Kidney glomerular epithelial cell (primary cell): ENCODE measurements around the gene SPINT2.
"Not testable (repeated sequence)": the region's sequence is repeated elsewhere in the genome, so short reads cannot be mapped to it uniquely, and the experiment has no call there.

Source experiments
- DNase-seq: peaks from one replicate; lab custom pipeline; 2025; lab: John Stamatoyannopoulos, UW

Gene SPINT2

GRCh38 chr19:38264486-38265212 is at the start of gene SPINT2:
Gene SPINT2 (plus strand): TSS chr19:38264573. CDS start chr19:38264893, 320 bp downstream.
- DNase-seq, result no peak

DNA sequence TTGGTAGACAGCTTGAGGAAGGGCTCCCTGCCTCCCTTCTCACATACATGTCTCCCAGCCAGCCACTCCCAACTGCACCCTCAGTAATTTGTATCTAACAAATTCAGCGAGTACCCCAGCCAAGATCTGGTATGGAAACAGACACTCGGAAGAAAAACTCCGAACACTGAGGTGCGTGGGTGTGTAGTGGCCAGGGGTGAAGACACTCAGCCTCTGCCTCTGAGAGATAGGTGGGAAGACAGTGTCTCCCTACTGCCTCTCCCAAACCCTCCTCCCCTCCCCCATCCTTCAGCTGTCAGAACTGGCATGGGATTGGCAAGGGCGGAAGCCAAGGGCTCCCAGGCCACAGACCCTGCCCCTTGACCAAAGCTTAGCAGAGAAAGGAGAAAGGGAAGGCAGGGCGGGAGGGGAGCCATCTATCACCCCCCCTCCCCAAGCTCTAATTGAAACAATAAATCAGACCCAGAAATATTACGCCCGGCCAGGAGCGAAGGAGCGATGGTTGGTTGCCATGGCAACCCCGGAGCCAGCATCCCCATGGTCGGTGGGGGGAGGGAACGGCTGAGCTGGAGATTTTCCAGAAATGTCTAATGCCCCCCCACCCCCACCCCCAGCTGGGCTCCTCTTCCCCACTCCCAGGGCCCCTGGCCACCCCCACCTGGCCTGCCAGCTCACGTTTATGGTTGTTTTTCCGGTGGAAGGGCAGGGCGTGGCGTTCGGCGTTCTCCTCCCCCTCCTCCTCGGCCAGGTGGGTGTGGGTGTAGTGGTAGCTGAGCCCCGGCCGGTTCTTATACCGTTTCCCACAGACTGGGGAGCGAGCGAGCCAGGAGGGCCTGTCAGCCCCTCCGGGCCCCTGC is 47.4 kb upstream of the SPINT2 start:
- no peak for DNase-seq

DNA sequence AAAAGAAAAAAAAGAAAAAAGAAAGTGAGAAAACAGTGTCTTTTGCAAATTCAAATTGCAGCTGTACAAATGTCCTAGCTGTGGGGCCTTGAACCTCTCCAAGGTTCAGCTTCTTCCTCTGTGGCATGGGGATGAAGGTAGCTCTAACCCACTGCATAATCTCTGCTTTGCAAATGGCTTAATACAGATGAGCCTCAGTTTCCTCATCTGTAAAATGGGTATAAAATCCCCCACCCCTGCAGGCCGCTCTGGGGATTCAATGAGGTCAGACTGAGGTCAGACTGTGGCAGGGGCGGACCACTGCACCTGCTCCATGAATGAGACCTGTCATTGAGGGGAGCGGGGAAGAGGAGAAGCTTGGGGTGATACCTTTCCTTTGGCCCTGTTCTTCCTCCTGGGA is 46.2 kb upstream of the SPINT2 start:
- DNase-seq, result no peak

DNA sequence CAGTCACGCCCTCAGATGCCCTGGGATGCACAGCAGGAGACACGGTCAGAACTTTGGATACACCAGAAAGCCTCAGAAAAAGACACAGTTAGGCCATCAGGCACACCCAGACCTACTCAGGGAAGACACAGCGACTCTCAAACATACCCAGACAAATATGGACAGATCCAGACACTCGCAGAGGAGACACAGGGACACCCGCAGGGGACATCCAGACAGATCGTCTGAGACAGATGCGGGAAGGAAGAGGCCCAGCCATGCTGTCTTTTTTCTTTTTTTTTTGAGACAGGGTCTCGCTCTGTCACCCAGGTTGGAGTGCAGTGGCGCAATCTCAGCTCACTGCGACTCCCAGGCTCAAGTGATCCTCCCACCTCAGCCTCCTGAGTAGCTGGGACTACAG is 45.2 kb upstream of the SPINT2 start:
- DNase-seq, result no peak

GRCh38 chr19:38221421-38221820 is 43.0 kb upstream of the SPINT2 start:
- no peak for DNase-seq

- no peak for DNase-seq
Measured at GRCh38 chr19:38221919-38222830, 42.2 kb upstream of the SPINT2 start.

GRCh38 chr19:38223119-38223523 is 41.3 kb upstream of the SPINT2 start:
- no peak for DNase-seq

DNA sequence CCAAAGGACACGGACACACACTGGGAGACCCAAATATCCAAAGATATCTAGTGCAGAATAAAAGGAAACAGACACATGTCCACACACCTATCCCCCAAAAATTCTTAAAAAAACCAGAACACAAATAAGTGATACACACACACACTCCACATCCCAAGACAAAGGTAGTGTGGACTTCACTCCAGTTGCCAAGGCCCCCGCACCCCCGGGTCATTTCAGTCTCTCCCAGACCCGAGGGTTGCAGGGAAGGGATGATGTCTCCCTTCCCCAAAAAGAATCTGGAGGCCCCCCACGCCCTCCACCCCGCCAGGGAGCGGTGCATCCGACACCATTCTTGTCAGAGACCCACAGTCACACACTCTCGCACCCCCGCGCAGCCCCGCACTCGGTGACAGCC is 40.8 kb upstream of the SPINT2 start:
- no peak for DNase-seq

DNA sequence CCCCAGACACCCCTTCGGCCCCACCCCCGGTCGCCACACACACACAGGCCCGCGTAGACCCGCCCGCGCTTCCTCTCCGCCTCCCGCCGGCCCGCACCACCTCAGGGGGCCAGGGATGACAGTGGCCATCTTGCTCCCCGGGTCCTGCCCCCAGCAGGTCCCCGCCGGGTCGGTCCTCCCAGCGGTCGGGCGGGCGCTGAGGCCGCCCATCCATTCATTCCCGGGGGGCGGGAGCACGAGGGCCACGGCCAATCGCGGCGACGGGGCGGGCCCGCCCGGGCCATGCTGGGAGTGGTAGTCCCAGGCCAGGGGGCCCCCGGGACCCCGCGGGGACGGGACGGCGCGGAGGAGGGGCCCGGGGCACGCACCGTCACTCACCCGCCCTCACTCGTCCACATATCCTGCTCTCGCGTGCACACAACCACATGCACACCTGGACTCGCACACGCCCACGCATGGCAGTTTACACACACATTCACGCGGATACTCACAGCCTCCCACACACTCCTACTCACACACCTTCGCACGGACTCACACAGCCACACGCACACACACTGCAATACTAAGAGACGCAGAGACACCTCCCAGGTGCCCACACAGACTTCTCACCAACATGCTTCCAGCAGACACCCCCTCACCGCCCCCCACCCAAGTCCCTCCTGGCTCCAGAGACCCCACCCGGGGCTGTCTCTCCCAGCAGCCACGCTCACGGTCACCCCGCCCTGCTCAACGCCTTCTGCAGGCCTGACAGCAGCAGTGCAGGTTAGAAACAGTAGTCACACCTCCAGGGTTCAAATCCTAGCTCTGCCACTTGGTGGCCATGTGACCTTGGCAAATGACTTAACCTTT is 40.1 kb upstream of the SPINT2 start, which contains the start of gene DPF1:
TSS of gene DPF1 (minus strand) at position 209 of the 849 bp plus-strand sequence. CDS start at position 129, 80 bp downstream.
- peak; percentile 56 for DNase-seq

DNA sequence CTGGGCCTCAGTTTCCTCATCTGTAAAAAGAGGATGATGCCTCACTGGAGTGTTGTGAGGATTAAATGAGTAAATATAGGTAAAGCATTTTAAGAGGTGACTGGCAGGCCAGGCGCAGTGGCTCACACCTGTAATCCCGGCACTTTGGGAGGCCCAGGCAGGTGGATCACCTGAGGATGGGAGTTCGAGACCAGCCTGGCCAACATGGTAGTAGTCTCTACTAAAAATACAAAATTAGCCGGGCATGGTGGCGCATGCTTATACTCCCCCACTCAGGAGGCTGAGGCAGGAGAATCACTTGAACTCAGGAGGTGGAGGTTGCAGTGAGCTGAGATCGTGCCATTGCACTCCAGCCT is 39.5 kb upstream of the SPINT2 start:
- DNase-seq, result not testable (repeated sequence)

DNA sequence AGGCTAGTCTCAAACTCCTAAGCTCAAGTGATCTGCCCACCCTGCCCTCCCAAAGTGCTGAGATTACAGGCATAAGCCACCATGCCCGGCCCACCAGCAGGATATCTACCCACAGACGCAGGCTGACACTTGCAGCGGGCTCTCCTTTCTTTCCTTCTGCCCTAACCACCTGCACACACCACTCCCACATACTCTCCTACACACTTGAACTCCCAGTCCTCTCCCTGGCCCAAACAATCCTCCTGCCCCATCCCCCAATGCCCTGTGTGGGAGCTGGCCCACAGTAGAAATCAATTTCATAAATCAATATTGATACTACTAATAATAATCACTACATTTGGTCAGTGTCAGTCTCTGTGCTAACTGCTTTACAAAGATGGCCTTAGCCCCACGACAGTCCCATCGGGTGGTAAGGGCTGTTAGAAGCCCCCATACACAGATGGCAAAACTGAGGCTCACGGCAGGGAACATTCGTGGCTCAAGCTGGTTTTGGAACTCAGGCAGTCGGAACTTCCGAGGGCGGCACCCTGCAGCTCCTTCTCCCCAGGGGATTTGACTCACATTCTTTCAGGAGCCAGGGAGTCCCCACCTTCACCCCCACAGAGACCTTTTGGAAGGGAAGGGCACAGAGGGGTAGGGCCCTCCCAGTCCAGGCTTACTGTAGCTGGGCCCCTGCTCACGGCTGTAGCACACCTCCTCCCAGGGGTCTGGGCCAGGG is 36.9 kb upstream of the SPINT2 start:
- no peak for DNase-seq

DNA sequence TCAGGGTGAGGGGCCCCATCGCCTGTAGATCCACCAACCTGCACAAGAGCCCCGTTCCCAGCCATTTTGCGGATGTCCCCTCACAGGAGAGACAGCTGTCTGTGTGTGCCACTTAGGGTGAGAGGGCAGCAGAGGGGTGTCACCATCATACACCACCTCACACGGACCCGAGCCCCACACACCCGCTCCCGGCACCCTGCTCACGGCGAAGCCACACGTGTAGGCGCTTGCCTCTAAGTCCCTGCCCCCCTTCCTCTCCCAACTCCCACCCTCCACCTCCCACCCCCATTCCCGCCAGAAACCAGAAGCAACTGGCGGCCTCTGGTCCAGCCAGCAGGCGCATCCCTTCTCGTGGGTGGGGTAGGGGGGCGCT is 36.4 kb upstream of the SPINT2 start:
- no peak for DNase-seq

DNA sequence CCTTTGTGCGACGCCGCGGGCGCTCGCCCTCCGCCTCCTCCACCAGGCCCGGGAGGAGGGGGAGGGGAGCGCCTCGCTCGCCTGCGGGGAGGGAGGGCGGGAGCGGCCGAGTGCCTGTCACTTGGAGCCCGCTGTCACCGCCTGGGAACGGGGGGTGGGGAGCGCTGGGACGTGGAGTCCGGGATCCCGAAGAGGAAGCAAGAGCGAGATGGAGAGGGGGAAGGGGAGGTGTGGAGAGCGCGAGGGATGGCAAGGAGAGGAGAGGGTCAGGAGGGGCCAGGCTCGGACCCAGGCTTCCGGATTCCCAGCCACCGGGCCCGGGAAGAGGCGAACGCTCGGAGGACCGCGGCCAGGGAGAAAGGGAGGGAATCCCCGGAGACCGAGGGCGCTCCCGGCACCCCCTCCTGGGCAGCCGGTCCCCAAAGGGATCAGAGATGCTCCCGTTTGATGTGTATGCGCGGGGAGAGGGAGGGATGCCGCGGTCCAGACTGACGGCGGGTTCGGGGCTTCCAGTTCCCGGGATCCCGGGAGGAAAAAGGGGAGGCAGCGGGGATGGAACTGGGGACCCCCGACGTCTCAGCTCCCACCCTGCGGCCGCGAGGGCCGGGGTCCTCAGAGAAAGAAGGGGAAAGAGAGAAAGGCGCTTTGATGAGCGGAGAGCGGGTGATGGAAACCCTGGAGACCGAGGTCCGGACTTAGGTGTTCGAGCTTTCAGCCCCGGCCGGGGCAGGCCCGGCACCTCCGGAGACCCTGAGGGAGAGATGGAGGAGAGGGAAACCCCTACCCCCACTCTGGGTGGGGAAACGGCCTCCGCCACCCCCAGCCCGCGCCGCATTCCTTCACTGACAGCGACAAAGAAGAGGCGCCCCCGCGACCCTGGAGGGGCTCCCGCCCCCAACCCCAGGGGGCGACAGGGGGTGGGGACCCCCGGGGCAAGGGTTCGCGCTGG is 35.6 kb upstream of the SPINT2 start:
- no peak for DNase-seq

GRCh38 chr19:38229585-38230073 is 34.7 kb upstream of the SPINT2 start:
- DNase-seq, result peak; percentile 17

GRCh38 chr19:38230506-38231133 is 33.8 kb upstream of the SPINT2 start:
- not testable (repeated sequence) for DNase-seq

DNA sequence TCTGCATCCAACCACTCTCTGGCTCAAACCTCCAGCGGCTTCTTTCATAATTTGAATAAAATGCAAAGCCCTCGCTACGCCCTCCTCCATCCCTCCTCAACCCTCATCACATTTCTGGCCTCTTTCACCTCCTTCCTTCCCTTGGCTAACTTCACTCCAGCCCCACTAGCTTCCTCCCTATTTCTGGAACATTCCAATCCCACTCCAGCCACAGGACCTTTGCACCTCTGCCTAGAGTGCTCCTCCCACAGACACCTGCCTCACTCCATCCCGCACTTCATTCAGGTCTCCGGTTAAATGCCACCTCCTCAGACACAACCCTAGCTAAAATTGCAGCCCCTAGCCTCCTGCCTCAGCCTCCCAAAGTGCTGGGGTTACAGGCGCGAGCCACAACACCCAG is 32.5 kb upstream of the SPINT2 start:
- no peak for DNase-seq

DNA sequence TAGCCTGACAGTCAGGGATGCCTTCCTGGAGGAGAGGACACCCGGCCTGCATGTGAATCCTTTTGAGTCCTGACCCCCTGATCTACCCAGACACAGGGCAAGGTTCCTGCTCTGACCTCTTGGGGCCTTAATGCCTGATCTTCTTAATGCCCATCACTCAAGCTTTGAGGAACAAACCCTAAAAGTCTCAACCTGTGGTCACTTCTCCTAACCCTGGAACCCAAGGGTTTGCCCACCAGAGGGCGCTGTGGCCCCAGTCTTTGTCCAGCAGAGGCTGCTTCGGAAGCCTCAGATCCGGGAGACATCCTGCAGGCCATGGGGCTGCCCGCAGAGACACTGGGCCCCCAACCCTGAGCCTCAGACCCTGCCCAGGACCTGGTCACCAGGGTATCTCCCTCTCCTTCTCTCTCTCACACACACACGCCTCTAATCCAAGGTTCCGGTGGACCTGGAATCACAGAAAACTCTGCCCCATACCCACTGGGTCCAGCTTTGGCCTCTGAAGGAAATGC is 30.6 kb upstream of the SPINT2 start:
- DNase-seq, result peak; percentile 62

- DNase-seq, result no peak
Measured at GRCh38 chr19:38234615-38235014, 29.8 kb upstream of the SPINT2 start.

DNA sequence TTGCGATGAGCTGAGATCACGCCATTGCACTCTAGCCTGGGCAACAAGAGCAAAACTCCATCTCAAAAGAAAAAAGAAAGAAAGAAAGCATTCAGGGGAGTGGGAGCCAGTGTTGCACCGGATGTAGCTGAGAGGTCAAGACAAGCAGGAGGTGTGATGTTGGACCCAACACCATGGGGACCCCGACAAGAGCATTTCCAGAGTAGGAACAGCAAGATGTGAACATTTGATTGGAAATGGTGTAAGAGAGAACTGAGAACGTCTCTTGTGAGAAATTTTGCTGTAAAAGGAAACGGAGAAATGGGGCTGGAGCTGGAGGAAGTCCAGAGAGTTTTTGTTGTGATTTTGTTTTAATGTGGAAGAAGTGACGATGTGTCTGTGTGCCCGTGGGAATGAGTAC is 24.6 kb upstream of the SPINT2 start:
- no peak for DNase-seq
